Activated CD4-positive, alpha-beta T cell treated with anti-CD3 and anti-CD28 coated beads, Interleukin-2, Interleukin-4, amounts not matched to agents 100 ng/mL and 50 ng/mL, durations not matched to agents 16 hours and 8 hours (primary cell): ENCODE data around the gene ZNF205.
"Not testable (repeated sequence)": the region's sequence is repeated elsewhere in the genome, so short reads cannot be mapped to it uniquely, and the experiment has no call there.

Experiments used
- DNase-seq: peaks from one replicate; pipeline ENCODE4 v3.0.0-alpha.2; 2020; ENCODE audit warnings: low spot score

ZNF205 gene

DNA sequence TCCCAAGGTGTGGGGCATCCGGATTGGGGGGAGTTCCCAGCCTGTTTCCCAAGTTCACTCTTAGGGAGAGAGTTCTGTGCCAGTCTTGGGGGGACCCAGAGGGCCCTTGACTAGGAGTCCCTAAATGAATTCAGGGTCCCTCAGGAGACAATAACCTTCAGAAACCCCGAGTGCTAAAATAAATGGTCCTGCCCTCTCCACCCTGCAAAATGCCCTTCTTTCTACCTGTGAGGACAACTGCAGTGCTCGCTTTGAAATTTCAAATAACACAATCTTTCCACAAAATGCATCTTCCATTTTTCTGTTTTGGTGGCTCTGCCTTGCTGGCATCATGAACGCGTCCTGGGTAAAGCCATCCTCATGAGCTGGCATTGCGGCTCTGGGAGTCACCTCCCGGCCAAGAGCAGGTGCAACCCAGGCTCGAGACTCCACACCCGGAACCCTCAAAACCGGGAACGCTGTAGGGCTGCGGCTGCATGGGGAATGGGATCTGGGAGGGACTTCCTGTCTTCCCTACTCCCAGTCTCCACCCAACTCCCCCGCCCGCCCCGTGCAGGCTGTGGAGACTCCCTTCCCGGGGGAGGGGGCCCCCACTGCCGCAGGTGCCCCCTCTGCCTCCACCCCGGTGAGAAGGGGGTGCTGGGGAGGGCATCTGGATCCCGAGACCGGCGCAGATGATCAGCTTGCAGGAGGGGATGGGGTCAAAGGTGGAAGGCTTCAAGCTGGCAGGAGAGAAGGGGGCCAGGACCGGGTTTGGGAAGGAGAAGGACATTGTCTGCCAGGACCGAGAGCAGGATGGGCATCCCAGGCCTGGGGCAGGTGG is at the start of gene ZNF205:
ZNF205 (plus strand) TSS at position 529 of the 823 bp plus-strand sequence. CDS start 845 bp downstream, outside the sequence.
- DNase-seq, result no peak

GRCh38 chr16:3063625-3064386 is 48.6 kb upstream of the ZNF205 start:
- DNase-seq, result no peak

- DNase-seq, result peak; percentile 86
Observed at GRCh38 chr16:3065069-3065741, 47.2 kb upstream of the ZNF205 start, which contains the start of gene IL32. IL32 (plus strand) TSS chr16:3065640; CDS start chr16:3065812, 172 bp downstream.

DNA sequence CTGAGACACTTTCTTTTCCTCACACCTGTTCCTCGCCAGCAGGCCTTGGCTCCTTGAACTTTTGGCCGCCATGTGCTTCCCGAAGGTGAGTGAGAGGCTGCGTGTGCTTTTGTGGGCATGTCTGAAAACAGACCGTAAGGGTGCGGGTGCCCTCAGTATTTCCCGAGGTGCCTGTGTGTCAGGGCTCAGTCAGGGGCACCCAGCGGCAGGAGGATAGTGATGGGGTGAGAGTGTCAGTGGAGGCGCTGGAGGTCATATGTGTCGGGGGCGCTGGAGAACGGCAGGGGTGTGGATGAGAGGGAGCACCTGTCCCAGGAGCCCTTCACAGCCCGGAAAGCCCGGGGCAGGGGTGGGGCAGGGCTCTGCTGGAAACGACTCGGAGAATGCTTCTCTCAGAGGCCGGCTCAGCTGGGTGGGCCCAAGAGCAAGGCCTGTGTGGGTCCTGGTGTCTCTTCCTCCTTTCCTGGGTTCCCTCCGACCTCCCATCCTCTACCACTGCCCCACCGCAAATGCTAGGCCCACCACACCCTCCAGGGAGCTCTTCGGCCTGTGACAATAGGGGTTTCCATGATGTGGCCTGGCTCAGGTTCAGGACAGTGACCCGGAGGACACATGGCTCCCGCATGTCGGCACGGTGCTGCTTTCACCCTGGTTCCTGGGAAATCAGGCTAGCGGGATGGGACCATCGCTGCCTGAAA is 46.5 kb upstream of the ZNF205 start:
- no peak for DNase-seq

DNA sequence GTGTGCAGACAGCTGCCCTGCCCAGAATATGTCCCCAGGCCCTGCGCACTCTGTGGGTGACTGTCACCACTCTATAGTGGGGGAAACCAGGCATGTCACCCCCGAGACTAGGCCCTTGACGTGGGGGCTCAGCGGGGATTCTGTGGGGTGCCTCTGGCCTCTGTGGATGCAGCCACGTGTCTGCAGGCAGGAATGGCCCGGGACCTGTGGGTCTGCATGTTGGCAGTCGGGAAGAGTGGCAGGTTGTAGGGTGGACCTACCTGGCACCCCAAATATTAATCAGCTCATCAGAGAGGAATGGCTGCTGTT is 46.0 kb upstream of the ZNF205 start:
- no peak for DNase-seq

- no peak for DNase-seq
Observed at GRCh38 chr16:3068487-3068886, 43.9 kb upstream of the ZNF205 start.

GRCh38 chr16:3069146-3069545 is 43.2 kb upstream of the ZNF205 start:
- not testable (repeated sequence) for DNase-seq

DNA sequence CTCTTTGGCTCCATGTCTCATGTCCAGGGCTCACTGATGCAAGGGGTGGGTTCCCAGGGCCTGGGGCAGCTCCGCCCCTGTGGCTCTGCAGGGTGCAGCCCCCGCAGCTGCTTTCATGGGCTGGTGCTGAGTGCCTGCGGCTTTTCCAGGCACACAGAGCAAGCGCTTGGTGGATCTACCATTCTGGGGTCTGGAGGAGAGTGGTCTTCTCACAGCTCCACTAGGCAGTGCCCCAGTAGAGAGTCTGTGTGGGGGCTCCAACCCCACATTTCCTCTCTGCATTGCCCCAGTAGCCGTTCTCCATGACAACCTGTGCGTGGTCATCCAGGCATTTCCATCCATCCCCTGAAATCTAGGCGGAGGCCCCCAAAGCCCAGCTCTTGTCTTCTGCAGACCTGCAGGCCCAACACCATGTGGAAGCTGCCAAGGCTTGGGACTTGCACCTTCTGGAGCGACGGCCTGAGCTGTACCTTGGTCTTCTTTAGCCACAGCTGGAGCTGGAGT is 41.7 kb upstream of the ZNF205 start:
- no peak for DNase-seq

GRCh38 chr16:3071655-3072054 is 40.7 kb upstream of the ZNF205 start:
- DNase-seq, result no peak

- peak; percentile 64 for DNase-seq
Observed at GRCh38 chr16:3072148-3072547, 40.2 kb upstream of the ZNF205 start.

DNA sequence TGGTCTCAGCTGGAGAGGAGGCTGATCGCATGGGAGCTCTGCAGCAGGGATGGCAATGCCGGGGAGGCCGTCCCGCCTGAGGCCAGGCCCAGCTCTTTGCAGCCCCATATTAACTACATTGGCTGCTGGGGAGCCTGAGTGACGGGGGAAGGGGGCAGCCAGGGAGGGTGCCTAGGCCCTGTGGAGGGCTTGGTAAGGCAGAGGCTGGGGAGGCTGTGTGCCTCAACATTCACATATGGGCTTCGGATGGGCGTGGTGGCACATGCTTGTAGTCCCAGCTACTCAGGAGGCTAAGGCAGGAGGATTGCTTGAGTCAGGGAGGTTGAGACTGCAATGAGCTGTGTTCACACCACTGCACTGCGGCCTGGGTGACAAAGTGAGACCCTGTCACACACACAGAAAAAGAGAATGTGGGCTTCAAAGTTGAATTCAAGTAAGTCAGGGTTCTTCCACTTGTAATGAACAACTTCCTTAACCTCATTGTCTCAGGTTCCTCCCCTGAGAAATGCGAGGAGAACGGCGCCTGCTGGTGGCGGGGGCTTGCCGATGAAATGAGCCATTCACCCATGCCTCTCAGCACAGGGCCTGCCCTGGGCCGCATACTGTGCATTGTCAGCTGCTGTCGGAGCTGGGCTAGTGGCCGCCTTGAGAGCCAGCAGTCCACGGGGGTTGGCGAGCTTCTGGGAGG is 39.7 kb upstream of the ZNF205 start:
- not testable (repeated sequence) for DNase-seq

DNA sequence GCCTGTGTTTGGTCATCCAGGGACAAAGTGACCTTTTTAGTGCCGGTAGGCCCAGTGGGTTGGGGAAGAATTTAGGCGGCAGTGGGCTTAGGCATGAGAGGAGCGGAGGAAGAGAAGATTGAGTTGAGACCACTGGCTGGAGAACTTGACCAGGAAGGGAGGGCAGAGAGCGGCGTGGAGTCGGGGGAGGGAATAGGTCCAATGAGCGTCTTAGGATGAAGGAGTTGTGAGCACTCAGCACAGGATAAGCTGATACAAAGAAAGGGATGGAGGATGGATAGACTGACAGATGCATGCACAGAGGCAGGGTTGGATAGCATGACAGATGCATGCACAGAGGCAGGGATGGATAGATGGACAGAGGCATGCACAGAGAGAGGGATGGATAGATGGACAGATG is 38.9 kb upstream of the ZNF205 start:
- no peak for DNase-seq

GRCh38 chr16:3074860-3075522 is 37.4 kb upstream of the ZNF205 start:
- DNase-seq, result peak; percentile 96

- peak; percentile 27 for DNase-seq
Observed at GRCh38 chr16:3075523-3075915, 36.9 kb upstream of the ZNF205 start.

DNA sequence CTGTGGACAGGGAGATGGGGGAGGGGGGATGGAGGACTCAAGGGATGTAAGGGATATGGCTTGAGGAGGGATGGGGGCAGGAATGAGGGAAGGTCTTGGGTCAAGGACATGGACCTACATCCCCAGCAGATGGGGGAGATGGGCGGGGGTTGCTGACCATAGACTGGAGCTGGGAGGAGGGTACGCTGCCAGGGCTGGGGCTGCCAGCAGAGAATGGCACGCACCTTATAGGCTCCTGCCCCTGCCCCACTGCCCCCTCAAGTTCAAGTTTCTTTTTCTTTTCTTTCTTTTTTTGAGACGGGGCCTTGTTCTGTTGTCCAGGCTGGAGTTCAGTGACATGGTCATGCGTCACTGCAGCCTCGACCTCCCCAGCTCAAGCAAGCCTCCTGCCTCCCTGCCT is 36.4 kb upstream of the ZNF205 start:
- DNase-seq, result not testable (repeated sequence)

DNA sequence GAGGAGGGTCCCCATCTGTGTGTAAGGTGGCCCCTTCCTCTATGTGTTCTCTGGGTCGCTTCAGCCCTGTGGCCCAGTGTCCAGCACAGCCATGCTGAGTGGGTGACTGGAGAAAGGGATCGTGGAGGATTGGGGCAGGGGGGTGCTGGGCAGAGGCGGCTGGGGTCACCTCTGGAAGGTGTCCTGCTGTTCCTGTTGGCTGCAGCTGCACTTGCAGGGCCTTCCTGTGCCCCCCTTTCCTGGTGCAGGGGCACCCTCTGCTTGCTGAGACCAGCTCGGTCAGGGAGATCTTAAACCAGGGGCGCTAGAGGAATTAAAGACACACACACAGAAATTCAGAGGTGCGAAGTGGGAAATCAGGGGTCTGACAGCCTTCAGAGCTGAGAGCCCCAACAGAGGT is 35.8 kb upstream of the ZNF205 start:
- DNase-seq, result peak; percentile 42

- no peak for DNase-seq
Observed at GRCh38 chr16:3080024-3080423, 32.4 kb upstream of the ZNF205 start.

- DNase-seq, result not testable (repeated sequence)
Observed at GRCh38 chr16:3081957-3082356, 30.4 kb upstream of the ZNF205 start.

- DNase-seq, result not testable (repeated sequence)
Observed at GRCh38 chr16:3083408-3083807, 29.0 kb upstream of the ZNF205 start.

GRCh38 chr16:3084491-3084890 is 27.9 kb upstream of the ZNF205 start:
- no peak for DNase-seq
